Thoracic aorta (tissue), 2 donors: ENCODE data around the gene SMG7. TPM values are rescaled to one million over a fixed set of nuclear protein-coding genes. Genes with fewer than 3 reads are reported as not detected.
A peak's percentile ranks its signal among the peaks of the same experiment; 100 is the strongest.

Experiments used
- ATAC-seq: fragments of 150-250 bp; one replicate; pipeline ENCODE4 v1.8.0; 2017; ENCODE audit warnings: low read depth; ENCODE audit not compliant: insufficient number of reproducible peaks, low FRiP score
- DNase-seq: peaks from one replicate; pipeline ENCODE4 v3.0.0-alpha.2; 2020; ENCODE audit warnings: low spot score
- H3K27ac ChIP-seq, 2 donors: fragments of 200-600 bp; sonication (generic); 1 replicate in 1 of 2; 2 replicates in 1 of 2; pipeline ENCODE4 v1.5.1; 2016; ENCODE audit warnings: mild to moderate bottlenecking in 2 of 2, moderate library complexity in 2 of 2
- H3K27me3 ChIP-seq: fragments of 200-600 bp; sonication (generic); replicated peaks from 2 replicates; pipeline ENCODE4 v1.6.0; 2016; ENCODE audit warnings: mild to moderate bottlenecking; ENCODE audit not compliant: insufficient read depth
- H3K36me3 ChIP-seq: fragments of 200-600 bp; sonication (generic); one replicate; pipeline ENCODE4 v1.5.1; 2016
- H3K4me1 ChIP-seq, 2 donors: fragments of 200-600 bp; sonication (generic); 1 replicate in 1 of 2; 2 replicates in 1 of 2; pipeline versions ENCODE4 v1.5.1 to v1.6.0; 2016; ENCODE audit warnings: low read depth in 2 of 2, mild to moderate bottlenecking in 1 of 2; ENCODE audit not compliant: control insufficient read depth in 1 of 2
- H3K4me3 ChIP-seq: fragments of 200-600 bp; sonication (generic); 2 replicates; pipeline ENCODE4 v1.5.1; 2016; ENCODE audit warnings: mild to moderate bottlenecking
- H3K9me3 ChIP-seq: fragments of 200-600 bp; sonication (generic); 2 replicates; pipeline ENCODE4 v1.5.1; 2016
- total RNA-seq, 2 donors: library from RNA; depleted of rRNA; stranded (reverse); fragments of >200 nt; gene quantifications; one replicate each; pipeline versions ENCODE4 v1.1.0 to v1.2.3, GENCODE V29; 2016
- TF ChIP-seq, protein P1 (sequence below): fragments of 200-600 bp; sonication (generic); IDR thresholded peaks from one replicate; pipeline ENCODE4 v1.5.1; 2019; ENCODE audit warnings: antibody characterized with exemption

SMG7 gene
- total RNA-seq, 2 donors from 2014 or later: 29.8 to 41.9 TPM

DNA sequence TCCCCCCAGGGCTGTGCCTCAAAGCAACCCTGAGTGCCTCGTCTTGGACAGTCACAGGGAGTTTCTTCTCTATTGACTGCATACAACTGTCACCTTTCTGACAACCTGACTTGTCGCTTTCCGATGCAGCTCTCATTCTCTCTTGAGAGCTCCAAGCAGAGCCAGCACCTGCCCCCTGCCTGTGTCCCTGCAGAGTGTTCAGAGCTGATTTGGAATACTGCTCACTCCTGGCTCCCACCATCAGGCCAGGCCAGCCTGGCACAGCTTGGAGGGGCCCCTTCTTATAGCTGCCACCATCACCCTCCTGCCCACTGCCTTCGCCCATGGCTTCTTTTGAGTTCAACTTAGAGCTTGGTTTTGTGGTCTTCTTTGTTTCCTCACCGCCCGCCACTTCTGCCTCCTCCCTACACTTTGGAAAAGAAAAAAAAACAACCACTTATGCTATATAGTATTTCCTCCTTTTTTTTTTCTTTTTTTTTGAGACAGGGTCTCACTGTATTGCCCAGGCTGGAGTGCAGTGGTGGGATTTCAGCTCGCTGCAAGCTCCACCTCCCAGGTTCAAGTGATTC is 105.7 kb downstream of the SMG7 start:
- Histone ChIP-seq H3K27me3 (no peaks in the 10 kb centered on the region), H3K4me3 (no peak overlapping the region), H3K9me3 (no peaks in the 10 kb centered on the region), H3K4me1 (peaks cover 31 to 87% of the 10 kb centered on the region in 2 donors), H3K36me3 (no peaks in the 10 kb centered on the region), H3K27ac (no peak overlapping the region)
- TF ChIP-seq, protein P1, sequence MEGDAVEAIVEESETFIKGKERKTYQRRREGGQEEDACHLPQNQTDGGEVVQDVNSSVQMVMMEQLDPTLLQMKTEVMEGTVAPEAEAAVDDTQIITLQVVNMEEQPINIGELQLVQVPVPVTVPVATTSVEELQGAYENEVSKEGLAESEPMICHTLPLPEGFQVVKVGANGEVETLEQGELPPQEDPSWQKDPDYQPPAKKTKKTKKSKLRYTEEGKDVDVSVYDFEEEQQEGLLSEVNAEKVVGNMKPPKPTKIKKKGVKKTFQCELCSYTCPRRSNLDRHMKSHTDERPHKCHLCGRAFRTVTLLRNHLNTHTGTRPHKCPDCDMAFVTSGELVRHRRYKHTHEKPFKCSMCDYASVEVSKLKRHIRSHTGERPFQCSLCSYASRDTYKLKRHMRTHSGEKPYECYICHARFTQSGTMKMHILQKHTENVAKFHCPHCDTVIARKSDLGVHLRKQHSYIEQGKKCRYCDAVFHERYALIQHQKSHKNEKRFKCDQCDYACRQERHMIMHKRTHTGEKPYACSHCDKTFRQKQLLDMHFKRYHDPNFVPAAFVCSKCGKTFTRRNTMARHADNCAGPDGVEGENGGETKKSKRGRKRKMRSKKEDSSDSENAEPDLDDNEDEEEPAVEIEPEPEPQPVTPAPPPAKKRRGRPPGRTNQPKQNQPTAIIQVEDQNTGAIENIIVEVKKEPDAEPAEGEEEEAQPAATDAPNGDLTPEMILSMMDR: no peak
- DNase-seq (no peak), ATAC-seq (no peak)

DNA sequence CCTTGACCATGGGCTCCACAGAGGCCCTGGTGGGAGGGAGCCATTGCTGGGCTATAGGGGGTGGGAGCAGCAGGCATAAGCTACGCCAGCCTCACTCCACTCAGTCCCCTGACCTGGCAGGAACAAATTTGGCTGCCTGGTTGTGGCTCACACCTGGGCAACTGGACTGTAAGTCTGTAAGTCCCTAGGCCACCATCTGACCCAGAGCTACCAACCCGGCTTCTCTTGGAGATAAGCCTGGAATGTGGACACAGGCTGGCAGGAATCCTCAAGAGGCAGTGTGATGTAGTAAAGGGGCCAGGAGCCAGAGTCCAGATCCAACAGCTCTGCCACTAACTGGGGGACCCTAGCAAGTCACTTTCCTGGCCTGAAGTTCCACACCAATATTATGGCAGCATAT is 106.6 kb downstream of the SMG7 start:
- H3K27ac ChIP-seq: no peak overlapping the region
- H3K36me3 ChIP-seq: no peaks in the 10 kb centered on the region
- no peak for ATAC-seq
- TF ChIP-seq, protein P1: no peak
- no peaks in the 10 kb centered on the region for H3K27me3 ChIP-seq
- H3K4me1 ChIP-seq: peaks cover 31 to 86% of the 10 kb centered on the region in 2 donors
- DNase-seq: no peak
- H3K9me3 ChIP-seq: no peaks in the 10 kb centered on the region
- no peak overlapping the region for H3K4me3 ChIP-seq

DNA sequence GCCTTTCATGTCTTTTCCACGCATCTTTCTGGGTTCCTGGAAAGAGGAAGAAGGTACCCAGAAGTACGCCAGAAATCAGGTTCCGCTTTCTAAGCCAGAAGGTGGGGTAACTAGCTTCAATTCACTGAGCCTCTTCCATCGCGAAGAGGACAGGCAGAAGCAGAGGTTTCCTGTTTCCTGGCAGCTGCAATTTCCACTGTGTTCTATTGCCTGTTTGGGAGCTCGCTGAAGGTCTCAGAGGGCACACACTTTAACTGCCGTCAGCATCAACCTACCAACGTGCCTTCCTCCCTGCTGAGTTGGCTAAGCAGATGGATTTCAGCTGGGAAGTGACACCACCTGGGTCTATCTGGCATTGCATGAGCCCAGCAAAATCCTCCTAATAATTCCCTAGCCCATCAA is 108.0 kb downstream of the SMG7 start:
- peak overlapping the region in 1 of 2 donors; percentile 39 for H3K27ac ChIP-seq
- no peak for ATAC-seq
- H3K4me1 ChIP-seq: peaks cover 31 to 72% of the 10 kb centered on the region in 2 donors
- H3K9me3 ChIP-seq: no peaks in the 10 kb centered on the region
- no peaks in the 10 kb centered on the region for H3K27me3 ChIP-seq
- H3K36me3 ChIP-seq: no peaks in the 10 kb centered on the region
- no peak for DNase-seq
- TF ChIP-seq, protein P1: no peak
- no peak overlapping the region for H3K4me3 ChIP-seq

DNA sequence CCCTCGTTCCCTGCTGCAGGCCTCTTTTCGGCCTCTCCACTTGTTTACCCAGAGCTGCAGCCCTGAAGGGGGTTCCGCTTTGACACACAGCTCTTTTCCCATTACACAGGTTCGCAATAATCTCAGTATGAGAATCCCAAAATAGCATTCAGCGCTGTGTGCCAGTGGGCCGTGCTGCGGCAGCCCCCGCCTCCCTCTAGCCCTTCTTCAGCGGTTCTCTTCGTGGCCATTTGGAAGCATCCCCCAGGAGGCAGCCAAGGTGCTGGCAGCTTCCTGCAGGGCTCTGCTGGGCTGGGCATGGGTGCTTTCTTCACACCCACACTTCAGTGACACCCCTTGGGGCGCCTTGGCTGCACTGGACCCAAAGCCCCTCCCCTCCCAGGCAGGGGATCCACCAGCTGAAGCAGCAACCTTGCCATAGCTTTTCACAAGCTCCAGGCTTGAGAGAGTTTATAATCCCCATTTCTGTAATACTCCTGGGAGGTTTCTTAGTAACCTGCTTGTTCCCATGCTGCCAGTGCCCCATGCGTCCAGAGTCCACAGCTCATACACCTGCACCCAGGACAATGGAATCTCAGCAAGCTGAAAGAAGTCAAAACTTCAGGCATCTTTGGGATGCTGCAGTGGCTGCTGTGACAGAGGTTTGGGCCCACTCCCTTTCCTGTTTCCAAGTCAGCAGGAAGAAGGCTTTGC is 109.9 kb downstream of the SMG7 start:
- DNase-seq: no peak
- Histone ChIP-seq H3K36me3 (no peaks in the 10 kb centered on the region), H3K9me3 (no peaks in the 10 kb centered on the region), H3K4me1 (peaks cover 24 to 53% of the 10 kb centered on the region in 2 donors), H3K27me3 (no peaks in the 10 kb centered on the region), H3K27ac (peak overlapping the region; percentile 31 to 58), H3K4me3 (peak overlapping the region; percentile 55)
- ATAC-seq: no peak
- TF ChIP-seq, protein P1: no peak

DNA sequence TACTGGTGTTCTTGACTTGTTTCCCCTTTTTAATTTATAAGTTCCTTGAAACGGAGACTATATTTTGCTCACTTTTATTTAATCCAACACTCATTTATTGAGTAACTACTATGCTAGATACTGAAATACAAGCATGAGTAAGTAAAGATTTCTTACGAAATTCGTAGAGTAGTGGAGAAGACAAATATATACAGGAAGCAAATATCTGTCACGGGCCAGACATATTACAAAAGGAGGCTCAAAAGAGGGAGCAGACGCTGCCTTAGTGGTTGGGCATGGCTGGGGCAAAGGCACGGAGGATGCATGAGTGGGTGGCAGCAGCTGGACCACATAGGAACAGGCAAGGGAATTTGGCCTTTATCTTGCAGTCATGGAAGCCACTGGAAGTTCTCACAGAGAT is 111.2 kb downstream of the SMG7 start:
- H3K4me1 ChIP-seq: peaks cover 24 to 40% of the 10 kb centered on the region in 2 donors
- ATAC-seq (no peak), DNase-seq (no peak)
- H3K27ac ChIP-seq: no peak overlapping the region
- no peak overlapping the region for H3K4me3 ChIP-seq
- H3K27me3 ChIP-seq: no peaks in the 10 kb centered on the region
- H3K9me3 ChIP-seq: no peaks in the 10 kb centered on the region
- H3K36me3 ChIP-seq: no peaks in the 10 kb centered on the region
- TF ChIP-seq, protein P1: no peak
